Upper lobe of right lung (tissue), 1 donor: ENCODE results near the gene ADAMTSL4. TPM values are rescaled to one million over a fixed set of nuclear protein-coding genes. Genes with fewer than 3 reads are reported as not detected.

ENCODE experiments used
- ATAC-seq: fragments of 200-7000 bp; cut with Tn5 transposase; one replicate; pipeline ENCODE4 v1.9.1; 2020; ENCODE audit warnings: mild to moderate bottlenecking, moderate library complexity
- DNase-seq: peaks from one replicate; pipeline ENCODE4 v3.0.0-alpha.2; 2020
- H3K27ac ChIP-seq: fragments of 200-600 bp; one replicate; pipeline ENCODE4 v1.8.0; 2022
- H3K27me3 ChIP-seq: fragments of 200-600 bp; one replicate; pipeline ENCODE4 v1.8.0; 2022; ENCODE audit warnings: mild to moderate bottlenecking
- H3K36me3 ChIP-seq: fragments of 200-600 bp; one replicate; pipeline ENCODE4 v1.8.0; 2022
- H3K4me1 ChIP-seq: fragments of 200-600 bp; one replicate; pipeline ENCODE4 v1.8.0; 2022
- H3K4me3 ChIP-seq: fragments of 200-600 bp; one replicate; pipeline ENCODE4 v1.8.0; 2022; ENCODE audit warnings: mild to moderate bottlenecking
- H3K9me3 ChIP-seq: fragments of 200-600 bp; one replicate; pipeline ENCODE4 v1.8.0; 2022
- CTCF ChIP-seq: fragments of 200-600 bp; IDR thresholded peaks from one replicate; pipeline ENCODE4 v1.8.0; 2022; ENCODE audit warnings: antibody characterized with exemption
- intact Hi-C: fragments of 100-400 bp; cut with DNase I; formaldehyde crosslinking; loops from one replicate; pipeline ENCODE4 v1.11.0; 2022
- total RNA-seq: library from RNA; stranded (reverse); fragmentation: NEBNext Ultra II Directional; extraction: Animal tissue kit (Norgen Biotek cat#: 25700); gene quantifications from one replicate; pipeline ENCODE4 v1.2.1, GENCODE V29; 2021
- donor health status: DM: no; HTN: yes; CAD: no; lungs with severe emphysema.

Gene ADAMTSL4
- total RNA-seq, 1 donor from 2014 or later = 99.2 TPM

GRCh38 chr1:150551051-150551783 lies 2.0 kb downstream of the ADAMTSL4 start:
- Histone ChIP-seq H3K27me3 (no peaks in the 10 kb centered on the region), H3K27ac (peak overlapping the region; percentile 86), H3K36me3 (peaks cover 5% of the 10 kb centered on the region), H3K4me1 (peaks cover 44% of the 10 kb centered on the region), H3K9me3 (no peaks in the 10 kb centered on the region), H3K4me3 (peak overlapping the region; percentile 63)
- no peak for TF ChIP-seq CTCF
- no peak for ATAC-seq
- DNase-seq = no peak
- intact Hi-C loops = no loop called here

GRCh38 chr1:150551784-150552127 lies 2.5 kb downstream of the ADAMTSL4 start:
- H3K36me3 ChIP-seq = peaks cover 10% of the 10 kb centered on the region
- H3K4me3 ChIP-seq = peak overlapping the region; percentile 19
- TF ChIP-seq CTCF = no peak
- peaks cover 44% of the 10 kb centered on the region for H3K4me1 ChIP-seq
- intact Hi-C loops = no loop called here
- ATAC-seq = no peak
- H3K27me3 ChIP-seq = no peaks in the 10 kb centered on the region
- peak overlapping the region; percentile 86 for H3K27ac ChIP-seq
- no peak for DNase-seq
- no peaks in the 10 kb centered on the region for H3K9me3 ChIP-seq

- intact Hi-C loops = no loop called here
- Histone ChIP-seq H3K36me3 (peaks cover 12% of the 10 kb centered on the region), H3K4me1 (peaks cover 44% of the 10 kb centered on the region), H3K27me3 (no peaks in the 10 kb centered on the region), H3K9me3 (no peaks in the 10 kb centered on the region), H3K27ac (peak overlapping the region; percentile 86), H3K4me3 (peak overlapping the region; percentile 19)
- TF ChIP-seq CTCF = no peak
- DNase-seq = peak; percentile 92
- peak; percentile 70 for ATAC-seq
These were observed 3.1 kb downstream of the ADAMTSL4 start for GRCh38 chr1:150552128-150552910.

GRCh38 chr1:150552911-150553289 lies 3.7 kb downstream of the ADAMTSL4 start:
- Histone ChIP-seq H3K27me3 (no peaks in the 10 kb centered on the region), H3K36me3 (peaks cover 12% of the 10 kb centered on the region), H3K4me3 (no peak overlapping the region), H3K4me1 (peaks cover 45% of the 10 kb centered on the region), H3K9me3 (no peaks in the 10 kb centered on the region), H3K27ac (peak overlapping the region; percentile 86)
- intact Hi-C loops = no loop called here
- DNase-seq = no peak
- no peak for ATAC-seq
- no peak for TF ChIP-seq CTCF

GRCh38 chr1:150553392-150554085 lies 4.3 kb downstream of the ADAMTSL4 start:
- Histone ChIP-seq H3K9me3 (no peaks in the 10 kb centered on the region), H3K27ac (peak overlapping the region; percentile 86), H3K36me3 (peaks cover 12% of the 10 kb centered on the region), H3K27me3 (no peaks in the 10 kb centered on the region), H3K4me1 (peaks cover 45% of the 10 kb centered on the region), H3K4me3 (no peak overlapping the region)
- intact Hi-C loops = no loop called here
- TF ChIP-seq CTCF = no peak
- no peak for ATAC-seq
- DNase-seq = no peak
